GM12801 (cell line): ENCODE measurements around the gene LRRC17.

ENCODE experiments used
- CTCF ChIP-seq: IDR thresholded peaks from one replicate; pipeline ENCODE4 v1.5.1; 2011; ENCODE audit warnings: control low read depth; ENCODE audit not compliant: insufficient read length; ENCODE audit errors: extremely low read depth

The LRRC17 gene

GRCh38 chr7:102978284-102978683, 65.5 kb downstream of the LRRC17 start:
- no peak for TF ChIP-seq CTCF

- TF ChIP-seq CTCF: no peak
Observed at GRCh38 chr7:102979670-102980069, 66.9 kb downstream of the LRRC17 start.

GRCh38 chr7:102981451-102981850, 68.7 kb downstream of the LRRC17 start:
- no peak for TF ChIP-seq CTCF

GRCh38 chr7:102982235-102982634, 69.4 kb downstream of the LRRC17 start:
- TF ChIP-seq CTCF: no peak

- TF ChIP-seq CTCF: no peak
Observed at GRCh38 chr7:102983602-102984001, 70.8 kb downstream of the LRRC17 start.

GRCh38 chr7:102985176-102985783, 72.5 kb downstream of the LRRC17 start:
- no peak for TF ChIP-seq CTCF

- TF ChIP-seq CTCF: no peak
Observed at GRCh38 chr7:102988088-102988487, 75.3 kb downstream of the LRRC17 start.
